ENCODE results near the gene RGS17.

- TF ChIP-seq CTCF (IDR thresholded peaks at IDR 0.05) (no peak), POLR2A (IDR thresholded peaks at IDR 0.05) (no peak), EP300 (IDR thresholded peaks at IDR 0.05; ENCODE audit: low read depth) (no peak)
These were observed 4.6 kb upstream of the RGS17 start for GRCh38 chr6:153135681-153136080.

All from transverse colon (tissue), 3 donors.